Measurements from ENCODE around the gene STARD3.

STARD3 gene

DNA sequence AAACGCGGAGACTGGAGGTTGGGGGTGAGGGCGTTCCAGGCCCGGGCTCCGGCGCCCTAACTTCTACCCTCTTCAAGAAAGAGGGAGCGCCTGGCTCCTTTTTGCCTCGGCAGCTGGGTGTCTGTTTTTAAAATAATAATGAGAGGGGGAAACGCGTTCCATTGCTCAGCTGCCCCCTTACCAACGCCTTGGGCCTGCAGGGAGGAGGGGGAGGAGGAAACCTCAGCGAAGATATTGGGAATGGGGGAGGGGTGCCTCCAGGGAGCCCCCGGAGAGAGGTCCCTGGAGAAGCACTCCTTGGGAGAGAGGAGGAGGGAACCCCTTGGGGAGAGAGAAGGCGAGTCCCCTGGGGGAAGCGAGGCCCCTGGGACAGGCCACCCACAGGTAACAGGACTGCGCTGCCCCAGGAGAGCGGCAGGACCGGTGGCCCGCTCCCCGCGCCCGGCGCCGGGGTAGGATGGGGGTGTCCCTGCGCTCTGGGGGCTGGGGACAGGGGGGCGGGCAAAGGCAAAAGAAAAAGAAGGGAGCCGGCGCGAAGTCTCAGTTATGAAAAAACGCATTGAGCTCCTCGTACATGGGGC is 31.9 kb upstream of the STARD3 start:
- DNase-seq = no peak

DNA sequence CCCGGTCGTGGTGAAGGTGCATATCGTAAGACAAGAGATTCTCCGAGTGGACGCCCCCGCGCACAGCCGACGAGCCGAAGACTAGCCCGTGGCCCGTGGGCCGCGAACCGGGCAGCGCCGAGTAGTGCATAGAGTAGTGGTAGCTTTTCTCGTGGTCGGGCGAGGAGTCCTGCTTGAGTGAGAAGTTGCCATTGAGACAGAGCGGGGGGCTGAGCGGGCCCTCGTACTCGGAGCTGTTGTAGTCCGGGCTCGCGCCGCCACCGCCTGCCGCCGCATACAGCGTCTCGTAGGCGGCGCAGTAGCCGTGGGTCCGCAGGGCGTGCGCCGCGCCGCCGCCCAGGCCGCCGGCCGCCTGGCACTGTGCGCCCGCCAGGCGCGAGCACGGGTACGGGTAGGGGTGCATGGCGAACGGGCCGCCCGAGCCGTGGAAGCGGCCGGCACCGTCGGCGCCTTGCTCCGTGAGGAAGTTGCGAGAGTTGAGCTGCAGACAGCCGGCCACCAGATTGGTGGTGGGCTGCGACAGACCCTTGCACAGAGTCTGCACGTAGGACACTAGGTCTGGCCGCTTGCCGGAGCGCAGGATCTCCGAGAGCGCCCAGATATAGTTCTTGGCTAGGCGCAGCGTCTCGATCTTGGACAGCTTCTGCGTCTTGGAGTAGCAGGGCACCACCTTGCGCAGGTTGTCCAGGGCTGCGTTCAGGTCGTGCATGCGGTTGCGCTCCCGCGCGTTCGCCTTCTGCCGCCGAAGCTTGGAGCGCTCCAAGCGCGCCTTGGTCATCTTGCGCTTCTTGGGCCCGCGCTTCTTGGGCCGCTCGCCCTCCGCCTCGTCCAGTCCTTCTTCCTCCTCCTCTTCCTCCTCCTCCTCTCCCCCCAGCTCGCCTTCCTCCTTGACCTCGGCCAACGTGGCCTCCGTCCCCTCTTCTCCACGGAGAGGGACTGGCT is 31.2 kb upstream of the STARD3 start:
- no peak for DNase-seq

DNA sequence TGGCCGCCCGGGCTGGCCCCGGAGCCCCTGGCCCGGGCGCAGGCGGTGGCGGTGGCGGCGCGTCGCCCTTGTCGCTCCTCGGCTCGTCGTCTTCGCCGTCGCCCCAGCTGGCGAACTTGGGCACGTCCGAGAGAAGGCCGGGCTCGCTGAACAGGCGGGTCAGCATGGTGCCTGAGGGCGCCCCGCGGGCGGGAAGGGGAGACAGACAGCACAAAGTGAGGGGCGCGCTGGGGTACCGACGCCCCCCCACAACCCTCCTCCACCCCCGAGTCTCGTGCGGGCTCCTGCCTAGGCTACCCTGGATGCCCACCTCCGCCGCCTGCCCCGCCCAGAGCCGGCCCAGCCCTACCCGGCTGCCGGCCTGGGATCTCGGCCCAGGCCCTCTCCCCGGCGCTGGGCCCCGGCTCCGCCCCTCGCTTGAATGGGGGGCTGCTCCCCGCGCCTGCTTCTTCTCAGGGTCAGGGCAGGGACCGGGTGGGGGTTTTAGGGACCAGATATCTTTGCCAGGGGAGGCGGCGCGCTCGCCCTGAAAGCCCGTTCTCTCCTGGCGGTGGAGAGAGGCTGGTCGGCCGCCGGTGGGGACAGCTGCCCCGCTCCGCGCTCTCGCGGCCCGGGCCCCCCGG is 30.4 kb upstream of the STARD3 start:
- no peak for DNase-seq

DNA sequence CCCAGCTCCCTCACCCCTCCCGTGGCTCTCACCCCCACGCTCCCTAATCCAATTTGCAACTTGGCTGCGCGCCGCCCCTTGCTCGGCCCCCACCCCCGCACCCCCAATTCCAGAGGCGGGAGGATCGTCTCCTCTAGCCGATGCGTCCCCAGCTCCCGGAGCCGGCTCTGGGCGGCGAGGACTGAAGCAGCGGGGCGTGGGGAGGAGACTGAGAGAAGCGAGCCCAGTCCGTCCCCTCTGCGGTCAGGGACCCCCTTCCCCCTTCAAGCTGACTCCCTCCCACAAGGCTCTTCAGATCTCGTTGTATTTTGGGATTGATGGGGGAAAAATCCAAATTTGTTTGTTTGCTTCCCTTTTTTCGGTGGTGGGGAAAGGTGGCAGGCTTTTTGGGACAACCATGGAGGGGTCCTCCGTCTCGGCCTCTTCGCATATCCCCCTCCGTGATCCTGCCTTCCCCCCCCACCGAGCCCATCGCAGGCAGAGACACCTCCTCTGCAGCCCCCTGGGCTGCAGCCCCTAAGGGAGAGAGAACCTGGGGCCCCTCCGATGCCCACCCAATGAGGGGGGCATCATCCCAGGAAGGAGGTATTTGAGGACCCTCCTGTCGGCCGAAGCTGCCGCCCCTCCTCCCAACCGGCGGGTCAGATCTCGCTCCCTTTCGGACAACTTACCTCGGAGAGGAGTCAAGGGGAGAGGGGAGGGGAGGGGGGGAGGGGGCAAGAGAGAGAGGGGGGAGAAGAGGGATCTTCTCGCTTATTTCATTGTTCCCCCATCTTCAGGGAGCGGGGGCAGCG is 29.7 kb upstream of the STARD3 start:
- no peak for DNase-seq

GRCh38 chr17:39607851-39608130 is 29.2 kb upstream of the STARD3 start, which contains the start of gene NEUROD2:
Gene NEUROD2 (minus strand): TSS chr17:39607920. CDS start chr17:39606599, 1,321 bp downstream.
- DNase-seq = no peak

DNA sequence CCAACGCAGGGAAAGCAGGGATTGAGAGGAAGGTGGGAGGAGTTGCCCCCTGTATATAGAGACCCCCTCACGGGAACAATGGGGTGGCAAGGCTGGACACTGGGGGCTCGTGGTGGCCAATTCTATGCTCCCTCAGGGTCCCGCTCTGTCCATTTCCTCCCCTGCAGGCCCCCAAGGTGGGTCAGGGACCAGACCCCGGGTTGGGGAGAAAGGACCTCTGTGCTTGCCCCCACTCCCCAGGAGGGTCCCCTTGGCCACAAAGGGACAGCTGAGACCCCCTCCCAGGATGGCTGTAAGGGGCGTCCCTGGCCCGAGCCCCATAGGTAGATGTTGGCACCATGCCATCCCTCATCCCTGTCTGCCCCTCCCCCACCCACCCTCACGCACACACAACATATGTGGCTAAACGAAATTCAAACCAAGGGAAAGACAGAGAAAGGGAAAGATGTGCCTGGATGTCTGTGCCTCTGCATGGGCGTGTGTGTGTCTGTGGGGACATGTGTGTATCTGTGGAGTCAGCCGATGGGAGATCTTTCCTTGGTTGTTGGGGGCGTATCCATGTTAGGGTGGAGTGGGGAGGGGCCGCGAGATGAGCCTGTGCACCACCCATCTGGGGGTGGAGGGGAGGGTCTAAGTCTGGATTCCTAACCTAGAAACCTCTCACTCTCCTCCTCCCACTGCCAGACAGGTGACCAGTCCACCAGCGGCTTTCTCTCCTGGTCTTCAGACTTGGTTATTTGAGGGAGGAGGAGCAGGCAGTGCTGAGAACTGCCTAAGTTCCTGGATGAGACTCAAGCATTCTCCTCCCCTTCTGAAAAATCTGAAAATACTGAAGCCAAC is 28.6 kb upstream of the STARD3 start:
- no peak for DNase-seq

DNA sequence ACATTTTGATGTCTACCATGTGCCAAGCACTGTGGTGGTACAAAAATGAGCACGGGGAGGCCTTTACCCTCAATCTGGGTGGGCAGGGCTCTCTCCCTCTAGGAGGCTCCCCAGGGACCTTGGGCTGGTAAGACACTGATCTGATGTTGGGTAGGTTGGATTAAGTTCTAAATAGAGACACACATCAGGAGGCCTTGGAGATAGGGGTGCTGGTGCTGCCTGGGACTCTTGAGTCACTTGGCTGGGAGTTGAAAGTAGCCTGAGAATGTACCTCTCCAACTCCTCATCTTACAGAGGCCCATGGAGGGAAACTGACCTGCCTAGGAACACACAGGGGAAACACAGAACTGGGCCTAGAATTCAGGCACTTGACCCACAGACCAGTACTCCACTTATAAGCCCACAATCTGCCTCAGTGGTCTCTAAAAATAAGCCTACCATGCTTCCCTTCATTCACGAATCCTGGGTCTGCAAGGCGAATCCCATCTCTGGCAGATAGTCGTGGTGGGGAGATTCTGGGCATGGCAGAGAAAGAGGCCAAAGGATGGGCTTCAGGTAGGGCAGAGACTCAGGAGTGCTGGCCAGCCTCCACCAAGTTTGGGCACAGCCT is 27.4 kb upstream of the STARD3 start:
- DNase-seq = no peak

- DNase-seq = no peak
Measured at GRCh38 chr17:39611401-39612112, 25.4 kb upstream of the STARD3 start.

DNA sequence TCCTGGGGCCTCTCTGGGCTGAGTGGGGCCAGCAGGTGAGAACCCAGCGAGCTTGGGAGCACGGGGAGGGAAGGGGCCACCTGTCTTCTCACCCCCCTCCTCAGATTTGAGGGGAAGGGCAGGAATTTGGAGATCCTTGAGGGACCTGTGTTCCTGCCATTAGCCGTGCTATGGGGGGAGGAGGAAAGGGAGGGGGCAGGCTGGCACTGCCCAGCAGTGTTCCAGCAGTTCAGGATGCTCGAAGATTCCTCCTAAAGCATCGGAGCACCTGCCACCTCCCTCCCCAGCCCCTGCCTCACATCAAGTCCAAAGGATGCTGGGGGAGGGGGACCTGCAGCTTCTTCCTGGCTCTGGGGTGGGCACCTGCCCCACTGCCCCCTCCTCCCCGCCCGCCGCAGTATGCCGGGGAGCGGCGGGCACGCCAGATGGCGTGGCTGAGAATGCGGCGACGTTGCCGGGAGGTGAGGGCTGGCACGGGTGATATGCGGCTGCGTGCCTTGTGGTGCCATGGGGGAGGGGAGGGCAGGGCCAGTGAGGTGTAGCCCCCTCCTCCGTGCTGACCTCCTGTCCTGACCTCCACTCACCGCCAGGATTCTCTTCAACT is 24.6 kb upstream of the STARD3 start:
- DNase-seq = no peak

GRCh38 chr17:39612935-39613464 is 23.9 kb upstream of the STARD3 start:
- no peak for DNase-seq

DNA sequence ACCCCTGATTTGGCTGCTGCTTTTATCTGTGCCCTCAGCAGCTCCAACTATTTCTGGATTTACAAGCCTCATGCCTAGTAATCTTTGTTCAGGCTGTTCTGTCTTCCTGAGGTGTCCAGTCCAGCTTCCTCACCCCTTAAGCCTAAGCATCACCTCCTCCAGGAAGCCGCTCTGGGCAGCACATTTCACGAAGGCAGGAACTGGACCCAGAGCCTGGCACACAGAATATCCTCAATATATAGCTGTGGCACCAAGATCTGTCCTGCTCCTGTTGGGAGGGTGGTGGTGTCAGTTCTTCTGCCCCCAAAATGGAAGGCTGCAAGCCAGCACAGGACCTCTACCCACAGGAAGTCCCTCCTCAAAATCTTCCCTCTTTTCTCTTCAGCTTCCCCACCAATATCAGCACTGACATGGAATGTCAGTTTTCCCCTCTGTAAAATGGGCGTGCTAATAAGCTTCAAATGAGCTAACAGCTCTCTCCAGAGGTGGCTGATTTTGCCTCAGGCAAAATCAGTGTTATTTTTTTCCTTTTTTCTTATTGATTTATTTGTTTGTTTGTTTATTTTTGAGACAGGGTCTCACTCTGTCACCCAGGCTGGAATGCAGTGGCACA is 22.3 kb upstream of the STARD3 start:
- no peak for DNase-seq

DNA sequence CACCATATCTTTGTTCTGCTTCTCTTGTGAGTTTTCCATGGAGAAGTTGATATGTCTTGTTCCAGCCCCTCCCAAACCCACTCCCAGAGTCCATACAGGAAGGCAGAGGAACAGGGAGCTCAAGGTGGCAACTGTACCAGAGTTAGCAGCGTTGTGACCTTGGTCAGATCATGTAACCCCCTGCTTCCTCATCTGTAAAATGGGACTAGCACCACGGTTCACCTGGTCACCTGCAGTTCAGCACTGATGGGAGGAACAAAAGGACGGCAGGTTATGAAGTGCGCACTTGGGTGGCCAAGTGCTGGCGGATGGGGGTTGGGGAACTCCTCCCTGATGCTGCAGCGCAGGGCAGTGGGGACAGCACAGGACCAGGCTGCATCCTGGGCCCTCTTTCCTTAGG is 21.5 kb upstream of the STARD3 start:
- DNase-seq = no peak

GRCh38 chr17:39617100-39617445 is 19.9 kb upstream of the STARD3 start:
- no peak for DNase-seq

GRCh38 chr17:39617446-39618245 is 19.3 kb upstream of the STARD3 start:
- peak; percentile 41 for DNase-seq

- DNase-seq = no peak
Measured at GRCh38 chr17:39618246-39618913, 18.6 kb upstream of the STARD3 start.

DNA sequence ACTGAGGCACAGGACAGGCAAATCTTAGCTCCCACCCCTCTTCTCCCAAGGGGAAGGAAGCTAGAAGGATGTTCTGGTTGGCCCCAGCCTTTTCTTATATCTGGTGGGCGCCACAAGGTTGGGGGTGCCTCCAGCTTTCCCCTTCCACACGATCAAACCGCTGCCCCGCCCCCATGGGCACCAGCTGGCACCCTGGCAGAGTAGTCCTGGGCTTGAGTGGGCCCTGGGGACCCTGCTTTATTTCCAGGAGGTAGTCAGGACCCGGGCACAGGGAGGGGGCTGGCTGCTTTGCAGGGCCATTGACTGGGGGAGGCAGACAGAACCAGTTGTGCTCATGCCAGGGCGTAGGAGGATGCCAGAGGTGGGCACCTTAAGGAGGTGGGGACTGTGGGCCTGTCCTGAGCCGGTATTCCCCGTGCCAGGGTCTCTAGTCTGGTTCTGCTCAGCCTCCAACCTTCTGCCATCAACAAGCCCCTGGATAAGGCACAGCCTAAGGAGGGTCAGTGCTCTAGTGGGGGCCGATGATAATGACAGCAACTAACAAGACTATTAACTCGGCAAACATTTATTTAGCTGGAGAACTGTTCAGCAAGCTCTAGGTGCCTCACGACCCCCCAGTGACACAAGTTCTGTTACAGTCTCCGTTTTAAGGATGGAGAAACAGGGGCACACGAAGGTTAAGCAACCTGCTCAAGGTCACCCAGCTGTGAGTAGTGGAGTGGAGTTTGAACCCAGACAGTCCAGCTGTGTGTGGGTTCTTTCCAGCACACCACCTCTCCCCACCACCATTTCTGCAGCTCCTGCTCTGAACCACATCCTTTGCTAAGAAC is 17.8 kb upstream of the STARD3 start:
- no peak for DNase-seq

- DNase-seq = no peak
Measured at GRCh38 chr17:39619786-39620101, 17.2 kb upstream of the STARD3 start.

Measured in T-helper 9 cell (primary cell).